HG03064 (cell line): ENCODE results near the gene PCBP4.
"Not testable (repeated sequence)": the region's sequence is repeated elsewhere in the genome, so short reads cannot be mapped to it uniquely, and the experiment has no call there.

Source experiments
- ATAC-seq: cut with Tn5 transposase; IDR thresholded peaks from one replicate; pipeline ENCODE4 v1.9.1; 2021; ENCODE audit warnings: low read depth; ENCODE audit not compliant: unreplicated experiment

PCBP4 gene

GRCh38 chr3:51928981-51929380 is 38.3 kb downstream of the PCBP4 start:
- not testable (repeated sequence) for ATAC-seq

- no peak for ATAC-seq
Measured at GRCh38 chr3:51928438-51928837, 38.8 kb downstream of the PCBP4 start.

- no peak for ATAC-seq
Measured at GRCh38 chr3:51927061-51927977, 39.9 kb downstream of the PCBP4 start.

GRCh38 chr3:51921081-51921578 is 46.1 kb downstream of the PCBP4 start:
- no peak for ATAC-seq

- ATAC-seq = no peak
Measured at GRCh38 chr3:51916418-51916817, 50.8 kb downstream of the PCBP4 start.

- no peak for ATAC-seq
Measured at GRCh38 chr3:51908026-51908425, 59.2 kb downstream of the PCBP4 start.
